ENCODE data around the gene MYO10.
A peak's percentile ranks its signal among the peaks of the same experiment; 100 is the strongest.

MYO10 gene

DNA sequence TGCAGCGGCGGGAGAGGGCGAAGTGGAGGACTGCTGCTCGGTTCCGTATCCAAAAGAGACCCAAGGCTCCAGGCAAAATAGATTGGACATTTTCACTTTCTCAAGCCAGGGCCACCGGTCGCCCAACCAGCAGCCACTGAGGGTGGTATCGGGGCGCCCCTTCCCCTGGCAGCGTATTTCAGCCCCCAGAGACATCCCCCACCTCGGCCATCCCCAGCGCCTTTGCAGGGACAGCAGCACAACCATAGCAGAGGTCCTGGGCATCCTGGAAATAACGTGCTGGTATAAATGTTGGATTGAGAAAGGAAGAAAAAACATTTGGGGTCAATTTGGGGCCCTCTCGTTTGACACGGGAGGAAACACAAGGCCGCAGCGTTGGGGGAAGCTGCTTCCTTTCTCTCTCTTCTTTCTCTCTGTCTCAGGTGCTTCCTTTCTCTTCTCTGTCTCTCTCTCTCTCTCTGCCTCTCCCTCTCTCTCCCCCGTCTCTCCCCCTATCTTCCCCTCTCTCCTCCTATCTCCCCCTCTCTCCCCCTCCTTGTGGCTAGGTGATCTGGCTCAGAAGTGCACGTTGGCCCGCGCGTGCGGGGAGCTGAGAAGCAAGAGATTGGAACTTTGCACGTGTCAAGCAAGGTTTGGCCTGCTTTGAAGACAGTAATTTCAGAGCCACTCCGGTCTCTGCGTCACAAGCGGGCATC lies 318.7 kb downstream of the MYO10 start:
- DNase-seq (ENCODE audit: low read depth): no peak
- TF ChIP-seq, protein P1, sequence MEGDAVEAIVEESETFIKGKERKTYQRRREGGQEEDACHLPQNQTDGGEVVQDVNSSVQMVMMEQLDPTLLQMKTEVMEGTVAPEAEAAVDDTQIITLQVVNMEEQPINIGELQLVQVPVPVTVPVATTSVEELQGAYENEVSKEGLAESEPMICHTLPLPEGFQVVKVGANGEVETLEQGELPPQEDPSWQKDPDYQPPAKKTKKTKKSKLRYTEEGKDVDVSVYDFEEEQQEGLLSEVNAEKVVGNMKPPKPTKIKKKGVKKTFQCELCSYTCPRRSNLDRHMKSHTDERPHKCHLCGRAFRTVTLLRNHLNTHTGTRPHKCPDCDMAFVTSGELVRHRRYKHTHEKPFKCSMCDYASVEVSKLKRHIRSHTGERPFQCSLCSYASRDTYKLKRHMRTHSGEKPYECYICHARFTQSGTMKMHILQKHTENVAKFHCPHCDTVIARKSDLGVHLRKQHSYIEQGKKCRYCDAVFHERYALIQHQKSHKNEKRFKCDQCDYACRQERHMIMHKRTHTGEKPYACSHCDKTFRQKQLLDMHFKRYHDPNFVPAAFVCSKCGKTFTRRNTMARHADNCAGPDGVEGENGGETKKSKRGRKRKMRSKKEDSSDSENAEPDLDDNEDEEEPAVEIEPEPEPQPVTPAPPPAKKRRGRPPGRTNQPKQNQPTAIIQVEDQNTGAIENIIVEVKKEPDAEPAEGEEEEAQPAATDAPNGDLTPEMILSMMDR (conservative IDR thresholded peaks at IDR 0.05; ENCODE audit: low read depth, low read length): no peak
- H3K4me3 ChIP-seq (ENCODE audit: low read length): peak overlapping the region; percentile 71

DNA sequence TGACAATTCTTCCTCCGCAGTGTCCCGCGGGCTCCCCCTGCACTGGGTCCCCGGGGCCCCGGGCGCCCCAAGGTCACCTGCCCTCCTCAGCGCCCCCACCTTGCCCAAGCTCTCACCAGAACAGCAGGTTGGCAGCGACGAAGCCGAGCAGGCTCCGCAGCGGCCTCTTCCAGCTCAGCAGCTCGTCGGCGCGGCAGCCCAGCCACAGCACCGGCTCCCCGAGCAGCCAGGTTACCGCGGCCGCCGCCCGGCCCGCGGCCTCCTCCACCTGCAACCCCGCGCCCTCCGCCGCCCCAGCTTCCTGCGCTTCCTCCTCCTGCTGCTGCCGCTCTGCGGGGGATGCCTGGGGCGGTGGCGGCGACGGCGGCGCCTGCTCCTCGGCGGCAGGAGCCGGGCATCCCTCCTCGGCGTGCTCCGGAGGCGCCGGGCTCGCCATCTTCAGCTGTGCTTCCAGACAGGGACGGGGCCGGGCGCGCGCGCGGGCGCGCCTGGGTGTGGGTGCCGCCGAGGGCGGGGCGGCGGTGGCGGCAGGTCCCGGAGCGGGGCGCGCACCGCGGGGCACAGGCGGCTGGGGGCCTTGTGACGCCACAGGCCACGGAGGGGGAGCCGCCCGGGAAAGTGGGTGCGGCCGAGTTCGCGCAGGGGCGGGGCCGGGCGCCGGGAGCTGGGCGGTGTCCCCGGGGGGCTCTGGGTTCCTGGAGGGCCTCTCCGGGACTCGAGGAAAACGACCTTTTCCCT lies 319.4 kb downstream of the MYO10 start, which contains the start of gene RETREG1:
RETREG1 (minus strand) TSS at position 462 of the 738 bp plus-strand sequence; CDS start at position 436, 26 bp downstream.
- TF ChIP-seq, protein P1 (conservative IDR thresholded peaks at IDR 0.05; ENCODE audit: low read depth, low read length): no peak
- H3K4me3 ChIP-seq (ENCODE audit: low read length): peak within 1 kb of the TSS; percentile 71
- DNase-seq (ENCODE audit: low read depth): peak; percentile 10

DNA sequence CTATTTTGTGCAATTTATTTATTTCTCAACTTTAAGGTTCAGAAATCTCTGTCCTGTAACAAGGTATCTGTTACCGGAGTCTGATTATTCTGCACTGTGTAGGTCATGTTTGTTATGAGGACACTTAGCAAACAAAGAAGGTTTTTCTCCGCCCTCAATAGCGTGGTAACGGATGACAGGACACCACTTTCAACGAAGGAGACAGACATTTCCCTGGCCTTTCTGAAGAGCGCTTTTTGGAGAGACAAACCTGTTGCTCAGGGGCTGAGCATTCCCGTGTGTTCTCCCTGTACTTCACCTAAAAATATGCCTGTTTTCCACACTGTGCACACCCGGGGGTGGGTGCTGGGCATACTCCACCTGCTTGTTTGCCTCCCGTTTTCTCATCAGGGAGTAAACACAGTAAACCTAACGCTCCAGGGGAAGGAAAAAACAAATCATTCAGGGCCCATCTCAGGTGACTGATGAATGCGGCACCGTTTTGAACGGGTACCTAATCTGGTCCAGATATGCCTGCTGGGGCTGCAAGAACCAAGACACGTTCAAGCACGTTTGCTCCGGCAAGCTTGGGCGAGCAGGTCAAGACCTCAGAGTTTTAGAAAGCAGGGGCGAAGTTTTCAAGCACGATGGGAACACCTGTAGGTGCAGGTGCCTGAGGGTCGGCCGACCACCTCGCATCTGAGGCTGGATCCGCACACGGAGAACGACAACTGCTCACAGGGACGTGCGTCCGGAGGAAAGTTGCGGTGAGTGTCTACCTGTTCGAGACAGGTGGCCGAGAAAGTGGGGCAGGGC lies 320.1 kb downstream of the MYO10 start:
- peak overlapping the region; percentile 71 for H3K4me3 ChIP-seq (ENCODE audit: low read length)
- DNase-seq (ENCODE audit: low read depth): no peak
- TF ChIP-seq, protein P1 (conservative IDR thresholded peaks at IDR 0.05; ENCODE audit: low read depth, low read length): no peak

DNA sequence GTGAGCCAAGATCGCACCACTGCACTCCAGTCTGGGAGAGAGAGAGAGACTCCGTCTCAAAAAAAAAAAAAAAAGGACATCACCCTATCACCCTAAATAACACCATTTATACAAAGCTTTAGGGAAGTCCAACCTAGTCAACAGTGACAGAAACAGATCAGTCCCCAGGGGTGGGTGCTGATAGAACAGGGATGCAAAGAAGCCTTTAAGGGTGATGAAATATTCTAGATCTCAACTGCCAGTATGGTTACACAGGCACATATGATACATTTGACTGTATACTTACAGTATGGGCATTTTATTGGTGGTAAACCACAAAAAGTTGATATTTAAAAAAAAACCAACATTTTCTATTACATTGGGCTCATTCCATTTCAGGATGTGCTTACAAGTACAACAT lies 324.1 kb downstream of the MYO10 start:
- DNase-seq (ENCODE audit: low read depth): no peak
- TF ChIP-seq, protein P1 (conservative IDR thresholded peaks at IDR 0.05; ENCODE audit: low read depth, low read length): no peak
- H3K4me3 ChIP-seq (ENCODE audit: low read length): no peak overlapping the region
